Astrocyte of the cerebellum (primary cell): ENCODE measurements around the gene SNN.

Experiments used
- DNase-seq: peaks from one replicate; pipeline ENCODE4 v3.0.0-alpha.2; 2011; ENCODE audit warnings: low read depth
- H3K4me3 ChIP-seq: 2 replicates; pipeline ENCODE4 v1.5.1; 2011; ENCODE audit warnings: mild to moderate bottlenecking, low read depth, low read length, moderate library complexity
- in situ Hi-C: cut with HindIII; loops from 2 replicates; pipeline ENCODE4 v1.10.0; 2017; ENCODE audit warnings: low sequenced_read_pairs
- TF ChIP-seq, protein P1 (sequence below): IDR thresholded peaks from 2 replicates; pipeline ENCODE4 v1.5.1; 2012; ENCODE audit warnings: low read length, low read depth, moderate library complexity, mild to moderate bottlenecking; ENCODE audit errors: missing control alignments

Gene SNN

DNA sequence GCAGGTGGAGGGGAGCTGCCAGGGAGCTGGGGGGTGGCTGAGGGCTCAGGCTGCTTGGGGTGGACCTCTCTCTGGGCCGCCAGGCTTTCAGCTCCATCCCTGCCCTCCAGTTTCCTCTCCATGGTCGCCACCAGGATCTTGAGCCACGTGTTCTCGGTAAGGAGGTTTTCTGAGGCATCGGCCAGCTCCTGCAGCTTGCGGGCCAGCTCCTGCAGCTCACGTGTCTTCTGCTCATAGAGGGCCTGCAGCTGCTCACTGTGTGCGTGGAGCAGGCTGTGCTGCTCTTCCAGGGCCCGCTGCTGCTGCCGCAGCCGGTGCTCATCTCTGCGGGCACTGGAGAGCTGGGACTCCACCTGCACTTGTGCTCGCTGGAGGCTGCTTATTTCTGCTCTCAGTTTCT is 11.0 kb downstream of the SNN start:
- no peak for DNase-seq
- H3K4me3 ChIP-seq, result no peak overlapping the region
- TF ChIP-seq, protein P1, sequence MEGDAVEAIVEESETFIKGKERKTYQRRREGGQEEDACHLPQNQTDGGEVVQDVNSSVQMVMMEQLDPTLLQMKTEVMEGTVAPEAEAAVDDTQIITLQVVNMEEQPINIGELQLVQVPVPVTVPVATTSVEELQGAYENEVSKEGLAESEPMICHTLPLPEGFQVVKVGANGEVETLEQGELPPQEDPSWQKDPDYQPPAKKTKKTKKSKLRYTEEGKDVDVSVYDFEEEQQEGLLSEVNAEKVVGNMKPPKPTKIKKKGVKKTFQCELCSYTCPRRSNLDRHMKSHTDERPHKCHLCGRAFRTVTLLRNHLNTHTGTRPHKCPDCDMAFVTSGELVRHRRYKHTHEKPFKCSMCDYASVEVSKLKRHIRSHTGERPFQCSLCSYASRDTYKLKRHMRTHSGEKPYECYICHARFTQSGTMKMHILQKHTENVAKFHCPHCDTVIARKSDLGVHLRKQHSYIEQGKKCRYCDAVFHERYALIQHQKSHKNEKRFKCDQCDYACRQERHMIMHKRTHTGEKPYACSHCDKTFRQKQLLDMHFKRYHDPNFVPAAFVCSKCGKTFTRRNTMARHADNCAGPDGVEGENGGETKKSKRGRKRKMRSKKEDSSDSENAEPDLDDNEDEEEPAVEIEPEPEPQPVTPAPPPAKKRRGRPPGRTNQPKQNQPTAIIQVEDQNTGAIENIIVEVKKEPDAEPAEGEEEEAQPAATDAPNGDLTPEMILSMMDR, result no peak
- in situ Hi-C loops, result no loop called here

DNA sequence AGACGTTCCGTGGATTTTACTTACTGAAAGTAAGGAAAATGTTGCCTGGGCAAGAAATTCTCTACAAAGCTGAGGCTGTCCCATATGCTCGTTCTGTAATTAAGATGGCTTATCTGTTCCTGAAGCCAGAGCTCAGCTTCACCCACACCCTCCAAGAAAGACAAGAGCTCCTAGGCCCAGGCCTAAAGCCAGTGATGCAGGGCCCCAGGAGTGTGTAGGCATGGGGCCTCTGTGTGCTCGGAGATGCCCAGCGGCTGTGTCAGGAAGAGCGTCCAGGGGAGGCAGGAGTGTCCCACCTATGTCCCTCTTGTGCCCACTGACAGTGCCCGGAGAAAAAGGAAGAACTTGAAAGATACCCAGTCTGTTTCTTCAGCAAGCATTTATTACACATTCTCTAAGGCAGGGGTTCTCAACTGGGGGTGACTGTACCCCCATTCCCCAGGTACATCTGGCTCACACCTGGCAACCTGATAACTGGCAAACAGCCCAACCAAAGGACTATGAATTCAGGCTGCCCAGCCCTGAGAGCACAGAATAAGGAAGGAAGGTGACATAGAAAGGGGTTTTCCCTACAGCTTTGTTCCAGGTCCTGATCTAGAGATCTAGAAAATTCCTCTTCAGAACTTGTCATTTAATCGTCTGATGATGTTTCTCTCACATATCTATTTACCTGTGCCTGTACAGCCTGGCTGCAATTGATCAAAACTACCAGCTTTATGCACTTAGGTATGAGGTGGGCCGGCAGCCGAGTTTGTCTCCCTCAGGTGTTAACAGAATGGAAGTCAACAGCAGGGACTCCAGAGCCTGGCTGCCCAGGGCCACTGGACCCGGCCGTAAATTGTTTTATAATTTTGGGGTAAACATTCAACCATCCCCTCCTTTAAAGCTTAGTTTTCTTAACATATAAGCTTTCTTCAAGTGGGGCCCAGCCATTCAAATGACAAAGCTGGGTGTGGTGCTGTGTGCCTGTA is 12.0 kb downstream of the SNN start:
- in situ Hi-C loops, result no loop called here

DNA sequence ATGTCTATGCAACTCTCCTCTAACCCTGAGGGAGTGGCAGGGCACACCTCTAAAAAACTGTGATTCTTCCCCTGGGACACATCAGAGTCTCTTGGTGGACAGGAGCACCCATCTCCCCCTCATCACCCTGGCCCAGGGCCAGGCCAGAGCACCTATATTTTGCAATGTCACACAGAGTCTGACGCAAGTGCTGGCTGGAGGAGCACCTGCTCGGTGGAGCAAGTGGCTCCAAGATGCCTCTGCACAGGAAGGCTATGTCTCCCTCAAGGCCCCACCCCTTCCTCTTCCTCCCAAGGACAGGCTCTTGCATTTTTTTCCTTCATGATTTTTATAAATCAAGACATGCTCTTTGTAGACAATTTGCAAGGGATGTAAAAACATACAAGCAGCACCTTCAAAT is 13.3 kb downstream of the SNN start:
- in situ Hi-C loops, result no loop called here
- DNase-seq, result no peak
- no peak overlapping the region for H3K4me3 ChIP-seq
- TF ChIP-seq, protein P1, result no peak

More for the DNA sequence above, 12.0 kb downstream of the SNN start:
- H3K4me3 ChIP-seq, result no peak overlapping the region
- TF ChIP-seq, protein P1, result no peak
- no peak for DNase-seq

DNA sequence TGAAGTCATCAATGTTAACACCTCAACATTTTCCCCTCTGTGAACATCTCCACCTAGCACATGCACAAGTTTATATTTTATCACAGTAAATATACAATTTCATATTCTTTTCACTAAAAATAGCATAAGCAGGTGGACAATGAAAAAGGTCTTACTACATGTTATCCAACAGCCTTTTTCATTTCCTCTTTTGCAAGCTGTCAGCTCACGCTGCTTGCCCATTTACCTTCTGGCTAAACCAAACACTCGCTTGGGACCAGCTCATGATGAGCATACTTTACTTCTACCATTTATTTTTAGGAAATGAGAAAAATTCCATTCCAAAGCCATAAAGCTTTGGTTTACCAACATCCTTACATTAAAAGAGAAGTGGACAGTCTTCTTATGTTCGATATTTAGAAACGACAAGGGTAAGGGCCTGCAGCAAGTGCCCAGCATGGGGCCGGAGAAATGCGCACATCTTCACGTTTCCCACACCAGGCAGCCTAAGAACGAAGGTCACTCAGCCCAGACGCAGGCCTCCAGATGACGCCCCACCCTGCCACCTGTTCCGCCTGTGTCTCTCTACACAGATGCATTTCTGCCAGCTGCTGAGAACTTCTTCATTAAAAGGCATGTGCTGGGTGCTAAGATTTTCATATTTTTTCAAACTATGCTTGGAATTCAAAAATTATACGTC is 13.9 kb downstream of the SNN start:
- in situ Hi-C loops, result no loop called here
- no peak for DNase-seq
- TF ChIP-seq, protein P1, result no peak
- H3K4me3 ChIP-seq, result no peak overlapping the region

DNA sequence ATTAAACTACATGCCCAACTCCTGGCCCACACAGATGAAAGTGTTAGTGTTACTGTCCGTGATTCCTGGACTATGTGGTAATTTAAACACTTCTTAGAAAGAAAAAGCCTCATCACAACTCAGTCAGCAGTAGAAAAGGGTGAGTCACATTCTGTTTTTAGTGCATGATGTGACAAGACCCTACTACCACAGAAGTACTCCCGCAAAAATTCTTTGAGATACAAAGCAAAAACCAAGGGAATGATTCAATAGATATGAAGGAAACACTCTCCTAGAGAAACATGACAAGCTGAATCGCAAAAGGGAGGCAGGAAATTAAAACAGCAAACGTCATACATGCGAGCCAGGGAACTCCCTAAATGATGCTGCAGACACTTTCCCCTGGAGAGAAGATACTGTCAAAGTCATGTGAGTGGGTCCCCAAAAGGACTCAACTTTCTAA is 14.4 kb downstream of the SNN start:
- peak; percentile 86 for DNase-seq
- TF ChIP-seq, protein P1, result no peak
- no peak overlapping the region for H3K4me3 ChIP-seq
- in situ Hi-C loops, result no loop called here

DNA sequence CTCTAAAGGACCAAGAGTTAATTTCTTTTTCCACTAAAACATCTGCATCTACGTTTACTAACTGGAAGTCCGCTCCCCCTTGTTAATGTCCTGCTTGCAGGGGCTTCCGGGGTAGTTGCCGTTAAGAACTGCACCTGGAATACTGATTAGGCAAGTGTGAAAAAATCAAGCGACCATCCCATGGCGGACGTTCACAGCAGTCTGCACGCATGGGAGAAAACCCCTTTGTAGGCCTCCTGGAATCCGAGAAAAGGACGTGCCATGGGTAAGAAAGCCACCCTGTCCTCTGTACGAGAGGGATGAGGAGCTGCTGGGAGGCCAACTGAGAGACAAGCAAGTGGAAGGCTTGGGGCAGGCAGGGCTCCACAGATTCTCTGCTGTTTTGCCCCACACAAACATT is 14.9 kb downstream of the SNN start:
- no peak overlapping the region for H3K4me3 ChIP-seq
- no peak for DNase-seq
- in situ Hi-C loops, result no loop called here
- TF ChIP-seq, protein P1, result no peak
